ENCODE results near the gene CLEC11A. TPM values are rescaled to one million over a fixed set of nuclear protein-coding genes. Genes with fewer than 3 reads are reported as not detected.
A peak's percentile ranks its signal among the peaks of the same experiment; 100 is the strongest.

CLEC11A gene
- total and polyA plus RNA-seq, 2 donors from 2014 or later: 9.6 to 24.5 TPM

- TF ChIP-seq CTCF (IDR thresholded peaks at IDR 0.05; ENCODE audit: borderline replicate concordance, extremely low read depth, insufficient read depth): no peak
- FAIRE-seq: no peak
These were observed 6.8 kb upstream of the CLEC11A start for GRCh38 chr19:50716178-50717025.

DNA sequence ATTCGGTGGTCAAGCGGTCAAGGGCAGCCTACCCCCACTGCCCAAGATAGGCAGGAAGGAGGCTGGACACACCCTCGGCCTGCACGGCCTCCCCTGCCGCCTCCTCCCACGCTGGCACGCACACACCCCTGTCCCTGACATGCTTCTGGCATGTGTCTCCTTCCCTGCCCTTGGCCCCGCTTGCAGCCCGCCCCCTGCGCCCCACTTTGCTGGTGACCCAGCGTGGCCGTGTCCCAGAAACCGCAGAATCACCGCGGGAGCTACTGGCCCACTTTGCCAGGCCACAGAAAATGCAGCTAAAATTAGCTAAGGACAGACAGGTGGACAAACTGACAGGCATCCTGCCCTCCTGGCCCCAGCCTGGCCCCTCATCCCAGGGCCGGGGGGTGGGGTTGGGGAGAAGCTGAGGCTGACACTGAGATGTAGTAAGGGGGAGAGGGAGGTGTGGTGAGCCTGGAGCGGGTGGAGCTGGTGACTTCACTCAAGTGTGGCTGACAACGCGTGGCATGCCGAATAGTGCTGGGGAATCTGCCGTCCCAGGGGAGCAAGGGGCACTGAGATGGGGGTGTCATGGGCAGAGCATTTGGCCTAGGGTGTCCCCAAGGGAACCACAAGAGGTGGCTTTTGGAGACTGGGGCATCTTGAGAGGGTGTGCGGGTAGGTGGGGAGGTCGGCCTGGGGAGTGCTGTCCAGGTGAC lies 6.0 kb upstream of the CLEC11A start:
- intact Hi-C loops (cut with DNase I): no loop called here
- Histone ChIP-seq H3K36me3 (ENCODE audit: control insufficient read depth in 2 of 3, insufficient read depth in 3 of 3, low read length in 3 of 3) (no peaks in the 10 kb centered on the region), H3K27me3 (ENCODE audit: control insufficient read depth, insufficient read depth, low read length) (no peaks in the 10 kb centered on the region), H3K27ac (ENCODE audit: low read depth in 2 of 2, low read length in 2 of 2) (no peak overlapping the region), H3K9ac (ENCODE audit: low read length in 3 of 3) (no peak overlapping the region), H3K4me3 (ENCODE audit: low read length in 3 of 3) (no peak overlapping the region), H3K9me3 (ENCODE audit: control insufficient read depth in 2 of 3, insufficient read depth in 1 of 3, low read length in 3 of 3) (no peaks in the 10 kb centered on the region), H3K4me1 (ENCODE audit: control insufficient read depth in 2 of 3, insufficient read depth in 2 of 3, low read depth in 1 of 3, low read length in 3 of 3) (no peaks in the 10 kb centered on the region)
- no peak for FAIRE-seq
- TF ChIP-seq CTCF (IDR thresholded peaks at IDR 0.05; ENCODE audit: borderline replicate concordance, extremely low read depth, insufficient read depth): no peak
- peak in 1 of 5 donors; percentile 64 for DNase-seq

More at GRCh38 chr19:50716178-50717025, 6.8 kb upstream of the CLEC11A start:
- no peak overlapping the region for H3K4me3 ChIP-seq (ENCODE audit: low read length in 3 of 3)
- H3K36me3 ChIP-seq (ENCODE audit: control insufficient read depth in 2 of 3, insufficient read depth in 3 of 3, low read length in 3 of 3): no peaks in the 10 kb centered on the region
- intact Hi-C loops (cut with DNase I): no loop called here
- no peaks in the 10 kb centered on the region for H3K9me3 ChIP-seq (ENCODE audit: control insufficient read depth in 2 of 3, insufficient read depth in 1 of 3, low read length in 3 of 3)
- H3K27me3 ChIP-seq (ENCODE audit: control insufficient read depth, insufficient read depth, low read length): no peaks in the 10 kb centered on the region
- no peak for DNase-seq
- no peaks in the 10 kb centered on the region for H3K4me1 ChIP-seq (ENCODE audit: control insufficient read depth in 2 of 3, insufficient read depth in 2 of 3, low read depth in 1 of 3, low read length in 3 of 3)
- no peak overlapping the region for H3K9ac ChIP-seq (ENCODE audit: low read length in 3 of 3)
- no peak overlapping the region for H3K27ac ChIP-seq (ENCODE audit: low read depth in 2 of 2, low read length in 2 of 2)

DNA sequence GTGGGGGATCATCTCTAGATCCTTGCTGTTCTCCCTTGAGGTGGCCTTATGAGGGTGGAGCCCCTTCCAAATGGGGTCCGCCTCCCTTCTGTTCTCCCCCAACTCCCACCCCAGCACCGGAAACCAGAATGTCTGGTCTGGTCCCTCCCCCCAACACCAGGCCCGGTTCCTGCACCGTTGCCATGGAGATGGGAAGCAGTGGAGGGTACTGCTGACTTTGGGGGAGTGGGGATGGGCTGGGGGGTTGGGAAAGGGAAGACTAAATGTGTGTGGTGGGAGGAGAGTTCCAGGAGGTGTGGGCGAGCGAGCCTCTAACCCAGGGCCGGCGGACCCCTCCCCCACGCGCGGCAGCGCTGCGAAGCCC lies 5.3 kb upstream of the CLEC11A start:
- intact Hi-C loops (cut with DNase I): no loop called here
- FAIRE-seq: no peak
- H3K9ac ChIP-seq (ENCODE audit: low read length in 3 of 3): no peak overlapping the region

More for the DNA sequence above, 5.3 kb upstream of the CLEC11A start:
- TF ChIP-seq CTCF (IDR thresholded peaks at IDR 0.05; ENCODE audit: borderline replicate concordance, extremely low read depth, insufficient read depth): no peak
- Histone ChIP-seq H3K36me3 (ENCODE audit: control insufficient read depth in 2 of 3, insufficient read depth in 3 of 3, low read length in 3 of 3) (no peaks in the 10 kb centered on the region), H3K9me3 (ENCODE audit: control insufficient read depth in 2 of 3, insufficient read depth in 1 of 3, low read length in 3 of 3) (no peaks in the 10 kb centered on the region), H3K4me1 (ENCODE audit: control insufficient read depth in 2 of 3, insufficient read depth in 2 of 3, low read depth in 1 of 3, low read length in 3 of 3) (no peaks in the 10 kb centered on the region), H3K27me3 (ENCODE audit: control insufficient read depth, insufficient read depth, low read length) (no peaks in the 10 kb centered on the region), H3K4me3 (ENCODE audit: low read length in 3 of 3) (no peak overlapping the region), H3K27ac (ENCODE audit: low read depth in 2 of 2, low read length in 2 of 2) (no peak overlapping the region)
- peak in 3 of 5 donors; percentile 48 to 65 (median 50) for DNase-seq
